ENCODE results near the gene MATN1.
"Not testable (repeated sequence)": the region's sequence is repeated elsewhere in the genome, so short reads cannot be mapped to it uniquely, and the experiment has no call there.

Gene MATN1

DNA sequence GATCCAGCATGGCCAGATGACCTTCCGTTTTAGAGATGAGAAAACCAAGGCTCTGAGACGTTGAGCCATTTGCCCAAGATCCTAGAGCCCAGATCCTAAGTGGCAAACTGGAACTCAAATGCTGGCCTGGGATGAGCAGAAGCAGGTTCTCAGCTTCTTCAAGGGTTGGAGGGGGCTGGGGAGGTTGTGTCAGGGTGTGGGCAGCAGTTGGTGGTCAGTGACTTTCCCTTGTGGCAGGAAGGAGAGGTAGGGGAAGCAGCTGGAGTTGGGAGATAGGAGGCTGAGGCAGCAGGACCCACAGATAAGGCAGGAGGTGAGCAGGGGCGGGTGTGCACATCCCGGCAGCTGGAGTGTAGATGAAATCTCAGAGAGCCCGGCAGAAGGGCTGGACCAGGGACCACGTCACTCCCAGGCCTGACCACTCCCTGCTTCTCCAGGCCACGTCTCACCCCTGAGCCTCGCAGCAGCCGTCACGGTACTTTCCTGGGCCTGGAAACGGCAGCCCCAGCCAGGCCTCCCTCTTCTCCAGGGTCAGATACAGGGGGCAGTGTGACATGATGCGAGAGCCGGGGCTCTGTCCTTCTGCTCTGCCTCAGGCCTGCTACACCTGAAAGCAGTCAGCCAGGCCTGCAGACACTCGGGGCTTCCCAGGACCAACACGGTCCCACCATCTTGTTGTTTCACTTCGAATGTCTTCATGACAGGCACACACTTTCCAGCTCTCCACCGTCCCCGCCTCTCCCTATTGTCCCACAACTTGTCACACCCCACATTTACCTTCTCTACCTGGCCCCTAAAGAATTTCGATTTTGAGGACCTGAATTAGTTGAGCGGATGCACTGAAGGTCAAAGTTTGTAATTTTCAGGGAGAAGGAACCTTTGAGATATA is 45.7 kb upstream of the MATN1 start:
- DNase-seq (ENCODE audit: low read depth in 1 of 2, low spot score in 1 of 2), result no peak
- TF ChIP-seq, protein P1, sequence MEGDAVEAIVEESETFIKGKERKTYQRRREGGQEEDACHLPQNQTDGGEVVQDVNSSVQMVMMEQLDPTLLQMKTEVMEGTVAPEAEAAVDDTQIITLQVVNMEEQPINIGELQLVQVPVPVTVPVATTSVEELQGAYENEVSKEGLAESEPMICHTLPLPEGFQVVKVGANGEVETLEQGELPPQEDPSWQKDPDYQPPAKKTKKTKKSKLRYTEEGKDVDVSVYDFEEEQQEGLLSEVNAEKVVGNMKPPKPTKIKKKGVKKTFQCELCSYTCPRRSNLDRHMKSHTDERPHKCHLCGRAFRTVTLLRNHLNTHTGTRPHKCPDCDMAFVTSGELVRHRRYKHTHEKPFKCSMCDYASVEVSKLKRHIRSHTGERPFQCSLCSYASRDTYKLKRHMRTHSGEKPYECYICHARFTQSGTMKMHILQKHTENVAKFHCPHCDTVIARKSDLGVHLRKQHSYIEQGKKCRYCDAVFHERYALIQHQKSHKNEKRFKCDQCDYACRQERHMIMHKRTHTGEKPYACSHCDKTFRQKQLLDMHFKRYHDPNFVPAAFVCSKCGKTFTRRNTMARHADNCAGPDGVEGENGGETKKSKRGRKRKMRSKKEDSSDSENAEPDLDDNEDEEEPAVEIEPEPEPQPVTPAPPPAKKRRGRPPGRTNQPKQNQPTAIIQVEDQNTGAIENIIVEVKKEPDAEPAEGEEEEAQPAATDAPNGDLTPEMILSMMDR (IDR thresholded peaks at IDR 0.05; ENCODE audit: insufficient read depth, low read length), result no peak
- TF ChIP-seq GABPA (IDR thresholded peaks at IDR 0.05; ENCODE audit: low read depth), result no peak
- H3K4me3 ChIP-seq (replicated peaks; ENCODE audit: insufficient read depth, low read length), result no peak overlapping the region

DNA sequence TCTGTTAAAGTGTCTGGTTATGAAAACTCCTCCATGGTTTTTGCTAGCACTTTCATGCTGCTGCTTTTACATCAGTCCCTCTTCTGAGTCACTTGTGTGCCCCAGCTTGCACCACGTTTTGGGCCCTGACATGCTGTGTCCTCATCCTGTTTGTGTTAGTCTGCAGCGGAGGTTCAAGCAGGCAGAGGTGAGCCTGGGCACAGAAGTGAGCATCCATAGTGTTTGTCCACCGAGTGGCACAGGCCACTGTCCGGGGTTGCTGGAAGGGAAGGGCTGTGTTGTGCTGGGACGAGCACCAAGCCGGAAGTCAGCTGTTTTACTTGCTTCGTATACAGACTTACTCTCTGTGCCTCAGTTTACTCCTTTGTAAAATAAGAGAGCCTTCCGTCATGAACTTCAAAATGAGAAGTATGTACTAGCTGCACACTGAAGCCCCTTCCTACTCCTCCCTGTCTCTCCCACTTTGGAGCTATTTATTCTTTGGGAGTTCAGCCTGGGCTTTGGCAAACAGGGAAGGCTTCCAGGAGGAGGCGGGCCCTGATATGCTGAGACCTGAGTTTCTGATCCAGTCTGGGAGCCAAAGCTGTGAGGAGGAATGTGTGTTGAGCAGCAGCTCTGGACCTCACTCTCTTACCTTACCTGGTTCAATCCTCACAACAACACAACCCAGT is 44.9 kb upstream of the MATN1 start:
- no peak overlapping the region for H3K4me3 ChIP-seq (replicated peaks; ENCODE audit: insufficient read depth, low read length)
- no peaks in the 10 kb centered on the region for H3K27me3 ChIP-seq (ENCODE audit: insufficient read depth, poor library complexity, severe bottlenecking)
- no peak overlapping the region for H3K27ac ChIP-seq (replicated peaks)
- no peak for DNase-seq (ENCODE audit: low read depth in 1 of 2, low spot score in 1 of 2)
- TF ChIP-seq GABPA (IDR thresholded peaks at IDR 0.05; ENCODE audit: low read depth) (no peak), POLR2AphosphoS5 (IDR thresholded peaks at IDR 0.05; ENCODE audit: low read depth) (no peak), SPI1 (IDR thresholded peaks at IDR 0.05; ENCODE audit: borderline replicate concordance, low read depth) (no peak)
- TF ChIP-seq, protein P1 (IDR thresholded peaks at IDR 0.05; ENCODE audit: insufficient read depth, low read length), result no peak
- TF ChIP-seq, protein P2, sequence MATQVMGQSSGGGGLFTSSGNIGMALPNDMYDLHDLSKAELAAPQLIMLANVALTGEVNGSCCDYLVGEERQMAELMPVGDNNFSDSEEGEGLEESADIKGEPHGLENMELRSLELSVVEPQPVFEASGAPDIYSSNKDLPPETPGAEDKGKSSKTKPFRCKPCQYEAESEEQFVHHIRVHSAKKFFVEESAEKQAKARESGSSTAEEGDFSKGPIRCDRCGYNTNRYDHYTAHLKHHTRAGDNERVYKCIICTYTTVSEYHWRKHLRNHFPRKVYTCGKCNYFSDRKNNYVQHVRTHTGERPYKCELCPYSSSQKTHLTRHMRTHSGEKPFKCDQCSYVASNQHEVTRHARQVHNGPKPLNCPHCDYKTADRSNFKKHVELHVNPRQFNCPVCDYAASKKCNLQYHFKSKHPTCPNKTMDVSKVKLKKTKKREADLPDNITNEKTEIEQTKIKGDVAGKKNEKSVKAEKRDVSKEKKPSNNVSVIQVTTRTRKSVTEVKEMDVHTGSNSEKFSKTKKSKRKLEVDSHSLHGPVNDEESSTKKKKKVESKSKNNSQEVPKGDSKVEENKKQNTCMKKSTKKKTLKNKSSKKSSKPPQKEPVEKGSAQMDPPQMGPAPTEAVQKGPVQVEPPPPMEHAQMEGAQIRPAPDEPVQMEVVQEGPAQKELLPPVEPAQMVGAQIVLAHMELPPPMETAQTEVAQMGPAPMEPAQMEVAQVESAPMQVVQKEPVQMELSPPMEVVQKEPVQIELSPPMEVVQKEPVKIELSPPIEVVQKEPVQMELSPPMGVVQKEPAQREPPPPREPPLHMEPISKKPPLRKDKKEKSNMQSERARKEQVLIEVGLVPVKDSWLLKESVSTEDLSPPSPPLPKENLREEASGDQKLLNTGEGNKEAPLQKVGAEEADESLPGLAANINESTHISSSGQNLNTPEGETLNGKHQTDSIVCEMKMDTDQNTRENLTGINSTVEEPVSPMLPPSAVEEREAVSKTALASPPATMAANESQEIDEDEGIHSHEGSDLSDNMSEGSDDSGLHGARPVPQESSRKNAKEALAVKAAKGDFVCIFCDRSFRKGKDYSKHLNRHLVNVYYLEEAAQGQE (IDR thresholded peaks at IDR 0.05; ENCODE audit: insufficient replicate concordance, low read depth), result no peak

More for the DNA sequence above, 45.7 kb upstream of the MATN1 start:
- Histone ChIP-seq H3K27me3 (ENCODE audit: insufficient read depth, poor library complexity, severe bottlenecking) (no peaks in the 10 kb centered on the region), H3K27ac (replicated peaks) (no peak overlapping the region)

DNA sequence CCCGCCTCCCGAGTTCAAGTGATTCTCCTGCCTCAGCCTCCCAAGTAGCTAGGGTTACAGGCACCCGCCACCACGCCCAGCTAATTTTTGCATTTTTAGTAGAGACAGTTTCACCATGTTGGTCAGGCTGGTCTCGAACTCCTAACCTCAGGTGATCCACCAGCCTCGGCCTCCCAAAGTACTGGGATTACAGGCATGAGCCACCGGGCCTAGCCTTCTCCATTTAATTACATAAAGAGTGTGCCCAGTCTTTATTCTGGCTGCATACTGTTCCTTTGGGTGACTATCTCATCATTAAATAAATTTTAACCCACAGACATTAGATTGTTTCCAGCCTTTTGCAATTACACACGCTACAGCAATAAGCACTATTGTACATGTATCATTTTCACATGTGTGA is 43.6 kb upstream of the MATN1 start:
- DNase-seq (ENCODE audit: low read depth in 1 of 2, low spot score in 1 of 2); H3K27ac ChIP-seq (replicated peaks); H3K27me3 ChIP-seq (ENCODE audit: insufficient read depth, poor library complexity, severe bottlenecking); H3K4me3 ChIP-seq (replicated peaks; ENCODE audit: insufficient read depth, low read length): not testable (repeated sequence)

DNA sequence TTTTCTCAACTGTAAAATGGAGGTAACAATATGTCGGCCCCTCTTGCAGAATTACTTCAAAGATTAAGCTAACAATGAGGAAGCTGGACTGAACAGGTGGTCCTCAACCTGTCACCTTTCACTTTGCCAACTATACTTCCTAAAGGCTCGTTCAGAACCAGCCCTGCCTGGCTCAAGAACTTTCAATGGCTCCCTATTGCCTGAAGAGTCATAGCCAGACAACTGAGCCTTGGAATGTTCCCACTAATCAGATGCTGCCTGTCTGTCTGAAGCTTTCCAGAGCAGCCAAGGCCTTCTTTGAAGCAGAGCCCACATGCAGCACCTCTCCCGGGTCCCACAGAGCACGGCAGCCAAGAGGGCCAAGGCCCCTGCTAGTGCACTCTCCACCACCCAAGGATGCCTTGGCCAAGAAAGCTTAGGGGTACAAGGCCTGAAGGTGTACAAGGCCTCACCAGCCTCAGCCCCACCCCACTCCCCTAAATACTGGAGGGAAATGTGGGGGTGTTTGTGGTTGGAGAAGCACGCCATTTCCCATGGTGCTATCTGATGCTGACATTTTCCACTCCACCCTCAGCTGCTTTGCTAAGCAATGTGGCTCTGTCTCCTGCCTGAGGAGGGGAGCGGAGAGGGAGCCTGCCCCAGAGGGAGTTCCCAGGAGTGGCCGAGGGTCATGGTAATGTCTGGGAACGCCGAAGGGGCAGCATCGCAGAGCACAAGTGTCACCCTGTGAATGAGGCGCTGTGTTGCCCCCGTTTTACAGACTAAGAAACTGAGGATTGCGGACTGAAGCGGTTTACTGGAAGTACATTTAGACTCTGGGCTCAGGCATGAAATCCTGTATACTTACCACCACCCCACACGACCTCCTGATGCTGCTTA is 42.4 kb upstream of the MATN1 start:
- DNase-seq (ENCODE audit: low read depth in 1 of 2, low spot score in 1 of 2), result no peak
- Histone ChIP-seq H3K4me3 (replicated peaks; ENCODE audit: insufficient read depth, low read length) (no peak overlapping the region), H3K27ac (replicated peaks) (no peak overlapping the region), H3K27me3 (ENCODE audit: insufficient read depth, poor library complexity, severe bottlenecking) (no peaks in the 10 kb centered on the region)
- no peak for TF ChIP-seq POLR2AphosphoS5 (IDR thresholded peaks at IDR 0.05; ENCODE audit: low read depth)
- TF ChIP-seq, protein P2 (IDR thresholded peaks at IDR 0.05; ENCODE audit: insufficient replicate concordance, low read depth), result no peak
- TF ChIP-seq GABPA (IDR thresholded peaks at IDR 0.05; ENCODE audit: low read depth), result no peak
- TF ChIP-seq, protein P1 (IDR thresholded peaks at IDR 0.05; ENCODE audit: insufficient read depth, low read length), result no peak
- no peak for TF ChIP-seq SPI1 (IDR thresholded peaks at IDR 0.05; ENCODE audit: borderline replicate concordance, low read depth)
